ENCODE data around the gene RAD51B. TPM values are rescaled to one million over a fixed set of nuclear protein-coding genes. Genes with fewer than 3 reads are reported as not detected.

Gene RAD51B
- total RNA-seq, 1 experiment from 2014 or later = 10.8 TPM

GRCh38 chr14:68403191-68404145 lies 583.9 kb downstream of the RAD51B start:
- Histone ChIP-seq H3K4me1 (ENCODE audit: insufficient read depth, low read length) (peaks cover 25% of the 10 kb centered on the region), H3F3A (ENCODE audit: low read length, unreplicated experiment) (no peaks in the 10 kb centered on the region), H3K9me2 (replicated peaks; ENCODE audit: low read length) (no peaks in the 10 kb centered on the region), H3K36me3 (ENCODE audit: low read depth, low read length) (no peaks in the 10 kb centered on the region), H3K79me2 (ENCODE audit: low read length) (no peaks in the 10 kb centered on the region), H3K27me3 (ENCODE audit: low read length) (no peaks in the 10 kb centered on the region), H3K9ac (ENCODE audit: low read length) (no peak overlapping the region), H3K4me3 (ENCODE audit: low read length) (no peak overlapping the region), H2AFZ (ENCODE audit: low read length) (no peak overlapping the region), H3K27ac (ENCODE audit: low read length) (no peak overlapping the region), H4K20me1 (ENCODE audit: low read length) (no peaks in the 10 kb centered on the region), H3K9me3 (ENCODE audit: low read length) (no peaks in the 10 kb centered on the region), H3K4me2 (ENCODE audit: low read length) (no peak overlapping the region)
- DNase-seq (no peak), ATAC-seq (no peak)
- no TSS peak for BruUV-seq (replicated peaks)
- TF ChIP-seq EZH2phosphoT487 (IDR thresholded peaks at IDR 0.05; ENCODE audit: borderline replicate concordance, low read length) (no peak), EZH2 (IDR thresholded peaks at IDR 0.05; ENCODE audit: low read length, unreplicated experiment) (no peak), CTCF (conservative IDR thresholded peaks at IDR 0.05; ENCODE audit: low read depth, low read length) (no peak)
- CTCF ChIA-PET = no interaction called here
- POLR2A ChIA-PET (ENCODE audit: unreplicated experiment) = interaction anchor here (0.6 kb wide), 1 partner anchor 386 kb away, joined by 3 read pairs; no protein-coding TSS in a partner anchor
- intact Hi-C loops (cut with micrococcal nuclease) = no loop called here

- TF ChIP-seq CTCF (conservative IDR thresholded peaks at IDR 0.05; ENCODE audit: low read depth, low read length) = no peak
- no peak for TF ChIP-seq EZH2 (IDR thresholded peaks at IDR 0.05; ENCODE audit: low read length, unreplicated experiment)
- no peak for TF ChIP-seq EZH2phosphoT487 (IDR thresholded peaks at IDR 0.05; ENCODE audit: borderline replicate concordance, low read length)
- Histone ChIP-seq H4K20me1 (ENCODE audit: low read length) (no peaks in the 10 kb centered on the region), H3F3A (ENCODE audit: low read length, unreplicated experiment) (no peaks in the 10 kb centered on the region), H3K27ac (ENCODE audit: low read length) (no peak overlapping the region), H2AFZ (ENCODE audit: low read length) (no peak overlapping the region), H3K4me1 (ENCODE audit: insufficient read depth, low read length) (peaks cover 30% of the 10 kb centered on the region), H3K4me2 (ENCODE audit: low read length) (no peak overlapping the region), H3K4me3 (ENCODE audit: low read length) (no peak overlapping the region), H3K9me2 (replicated peaks; ENCODE audit: low read length) (no peaks in the 10 kb centered on the region), H3K36me3 (ENCODE audit: low read depth, low read length) (no peaks in the 10 kb centered on the region), H3K9ac (ENCODE audit: low read length) (no peak overlapping the region), H3K79me2 (ENCODE audit: low read length) (no peaks in the 10 kb centered on the region), H3K9me3 (ENCODE audit: low read length) (no peaks in the 10 kb centered on the region), H3K27me3 (ENCODE audit: low read length) (no peaks in the 10 kb centered on the region)
- intact Hi-C loops (cut with micrococcal nuclease) = no loop called here
- POLR2A ChIA-PET (ENCODE audit: unreplicated experiment) = no interaction called here
- ATAC-seq (no peak), DNase-seq (no peak)
- no TSS peak for BruUV-seq (replicated peaks)
- CTCF ChIA-PET = no interaction called here
Observed at GRCh38 chr14:68404146-68404527, 584.6 kb downstream of the RAD51B start.

GRCh38 chr14:68404652-68405183 lies 585.1 kb downstream of the RAD51B start:
- H3K4me3 ChIP-seq (ENCODE audit: low read length) = no peak overlapping the region
- no peaks in the 10 kb centered on the region for H3F3A ChIP-seq (ENCODE audit: low read length, unreplicated experiment)
- no TSS peak for BruUV-seq (replicated peaks)
- no peak overlapping the region for H3K27ac ChIP-seq (ENCODE audit: low read length)
- no peaks in the 10 kb centered on the region for H3K9me3 ChIP-seq (ENCODE audit: low read length)
- no peak overlapping the region for H3K9ac ChIP-seq (ENCODE audit: low read length)
- no peaks in the 10 kb centered on the region for H3K36me3 ChIP-seq (ENCODE audit: low read depth, low read length)
- POLR2A ChIA-PET (ENCODE audit: unreplicated experiment) = no interaction called here
- ATAC-seq = no peak
- intact Hi-C loops (cut with micrococcal nuclease) = no loop called here
- CTCF ChIA-PET = no interaction called here
- H3K79me2 ChIP-seq (ENCODE audit: low read length) = no peaks in the 10 kb centered on the region
- no peaks in the 10 kb centered on the region for H4K20me1 ChIP-seq (ENCODE audit: low read length)
- TF ChIP-seq EZH2phosphoT487 (IDR thresholded peaks at IDR 0.05; ENCODE audit: borderline replicate concordance, low read length) (no peak), EZH2 (IDR thresholded peaks at IDR 0.05; ENCODE audit: low read length, unreplicated experiment) (no peak), CTCF (conservative IDR thresholded peaks at IDR 0.05; ENCODE audit: low read depth, low read length) (no peak)
- no peak for DNase-seq
- H3K4me1 ChIP-seq (ENCODE audit: insufficient read depth, low read length) = peaks cover 33% of the 10 kb centered on the region
- no peaks in the 10 kb centered on the region for H3K9me2 ChIP-seq (replicated peaks; ENCODE audit: low read length)
- H3K27me3 ChIP-seq (ENCODE audit: low read length) = no peaks in the 10 kb centered on the region
- no peak overlapping the region for H2AFZ ChIP-seq (ENCODE audit: low read length)
- no peak overlapping the region for H3K4me2 ChIP-seq (ENCODE audit: low read length)

All from PC-3 (cell line).